LNCaP clone FGC (cell line): ENCODE results near the gene TREX2.

Source experiments
- DNase-seq: peaks from one replicate; pipeline ENCODE4 v3.0.0-alpha.2; 2011; ENCODE audit warnings: low read depth
- H3K4me3 ChIP-seq: 2 replicates; pipeline ENCODE4 v1.5.1; 2011; ENCODE audit warnings: mild to moderate bottlenecking, low read depth, low read length, control low read depth
- CTCF ChIP-seq: IDR thresholded peaks from 2 replicates; pipeline ENCODE4 v1.5.1; 2012; ENCODE audit warnings: mild to moderate bottlenecking; ENCODE audit not compliant: control insufficient read depth, insufficient read depth; ENCODE audit errors: extremely low read depth

Gene TREX2

DNA sequence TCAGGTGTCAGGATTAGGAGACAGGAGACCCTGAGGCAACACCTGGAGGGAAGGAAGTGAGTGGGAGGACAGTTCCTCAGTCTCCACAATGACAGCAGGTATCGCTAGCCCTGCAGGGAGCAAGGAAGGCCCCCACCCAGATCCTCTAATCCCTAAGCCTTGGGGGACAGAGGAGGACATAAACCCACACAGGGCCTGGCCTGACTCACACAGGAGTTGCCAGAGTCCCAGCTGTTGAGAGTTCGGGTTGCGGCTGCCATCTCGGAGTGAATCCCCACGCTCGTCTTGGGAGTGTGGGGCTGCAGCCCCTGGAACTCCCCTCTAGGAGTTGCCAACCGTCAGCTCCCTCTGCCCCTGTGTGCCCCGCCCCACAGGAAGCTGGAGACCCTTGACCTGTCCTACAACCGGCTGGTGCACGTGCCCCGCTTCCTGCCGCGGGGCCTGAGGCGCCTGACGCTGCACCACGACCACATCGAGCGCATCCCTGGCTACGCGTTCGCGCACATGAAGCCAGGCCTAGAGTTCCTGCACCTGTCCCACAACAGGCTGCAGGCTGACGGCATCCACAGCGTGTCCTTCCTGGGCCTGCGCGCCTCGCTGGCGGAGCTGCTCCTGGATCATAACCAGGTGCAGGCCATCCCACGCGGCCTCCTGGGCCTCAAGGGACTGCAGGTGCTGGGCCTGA is 39.7 kb upstream of the TREX2 start:
- DNase-seq: no peak
- TF ChIP-seq CTCF: no peak
- H3K4me3 ChIP-seq: no peak overlapping the region

DNA sequence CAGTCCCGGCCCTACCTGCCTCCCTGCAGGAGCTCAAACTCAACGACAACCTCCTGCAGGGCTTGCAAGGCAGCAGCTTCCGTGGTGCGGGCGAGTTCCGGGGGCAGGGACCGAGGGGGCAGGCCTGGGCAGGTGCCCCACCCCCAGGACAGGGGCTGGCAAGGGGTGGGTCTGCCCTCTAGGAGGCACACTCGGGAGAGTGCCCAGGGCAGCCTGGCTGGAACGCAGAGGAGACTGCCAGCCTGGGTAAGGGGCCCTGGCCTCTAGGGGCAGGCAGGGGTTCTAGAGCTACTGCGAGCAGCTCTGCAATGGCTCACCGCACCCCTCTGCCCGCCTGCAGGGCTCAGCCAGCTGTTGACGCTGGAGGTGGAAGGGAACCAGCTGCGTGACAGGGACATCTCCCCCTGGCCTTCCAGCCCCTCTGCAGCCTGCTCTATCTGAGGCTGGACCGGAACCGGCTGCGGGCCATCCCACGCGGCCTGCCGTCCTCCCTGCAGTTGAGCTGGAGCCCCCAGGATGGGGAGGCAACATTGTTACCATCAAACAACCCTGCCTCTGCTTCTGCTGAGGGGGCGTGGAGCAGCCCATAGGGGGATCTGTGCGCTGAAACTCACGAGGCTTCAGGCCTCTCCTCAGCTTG is 36.6 kb upstream of the TREX2 start:
- H3K4me3 ChIP-seq: no peak overlapping the region
- DNase-seq: no peak
- no peak for TF ChIP-seq CTCF

DNA sequence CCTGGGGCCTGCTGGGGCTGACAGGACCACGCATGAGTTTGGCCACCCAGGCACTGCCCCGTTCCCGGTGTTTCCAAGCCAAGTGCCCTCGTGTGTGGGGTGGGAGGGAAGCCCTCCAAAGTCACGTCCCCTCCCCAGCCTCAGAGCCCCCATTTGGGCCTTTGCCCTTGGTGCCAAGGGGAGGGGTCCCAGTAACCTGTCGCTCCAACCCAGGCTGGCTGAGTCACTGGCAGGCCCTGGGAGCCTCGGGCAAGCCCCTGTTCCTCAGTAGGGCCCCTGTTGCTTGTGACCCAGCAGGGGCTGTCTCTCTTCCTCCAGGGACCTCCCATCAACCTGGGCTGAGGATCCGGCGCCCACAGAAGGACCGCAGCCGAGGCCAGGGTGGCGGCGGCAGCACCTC is 35.2 kb upstream of the TREX2 start:
- no peak overlapping the region for H3K4me3 ChIP-seq
- DNase-seq: no peak
- no peak for TF ChIP-seq CTCF

DNA sequence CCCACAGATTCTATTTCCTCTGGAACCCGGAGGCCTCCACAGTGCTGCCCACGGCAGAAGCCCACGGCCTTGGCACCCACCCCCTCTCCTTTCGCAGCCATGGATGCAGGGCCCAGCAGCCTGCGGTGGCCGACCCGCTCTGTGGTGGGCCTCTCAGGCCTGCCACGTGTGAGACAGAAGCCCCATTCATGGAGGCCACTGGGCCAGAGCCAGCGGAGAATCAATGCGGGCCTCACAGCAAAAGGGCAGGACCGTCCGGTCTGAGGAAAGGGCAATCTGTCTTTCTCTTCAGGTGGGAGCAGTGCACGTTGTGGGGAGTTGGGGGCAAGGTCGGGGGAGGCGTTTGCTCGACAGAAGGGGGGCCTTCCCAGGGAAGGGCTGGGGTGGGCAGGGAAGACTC is 32.9 kb upstream of the TREX2 start:
- no peak for TF ChIP-seq CTCF
- no peak overlapping the region for H3K4me3 ChIP-seq
- DNase-seq: no peak

DNA sequence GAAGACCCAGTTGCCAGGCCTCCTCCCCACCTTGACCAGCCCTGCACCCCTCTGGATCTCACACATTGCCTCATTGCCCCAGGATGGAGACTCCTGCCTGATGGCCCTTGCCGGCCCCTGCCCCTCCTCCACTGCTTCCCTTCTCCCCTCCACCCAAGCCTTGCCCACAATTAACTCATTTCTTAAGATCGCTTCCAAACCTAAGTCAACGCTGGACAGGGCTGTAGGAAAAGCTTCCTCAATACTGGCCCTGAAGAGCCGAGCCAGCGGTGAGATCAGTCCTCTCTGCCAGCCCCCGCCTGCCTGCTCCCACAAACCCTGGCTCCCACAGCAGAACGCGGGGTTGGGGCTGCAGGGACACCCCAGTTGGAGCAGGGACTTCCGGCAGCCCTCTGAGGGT is 32.0 kb upstream of the TREX2 start:
- DNase-seq: no peak

DNA sequence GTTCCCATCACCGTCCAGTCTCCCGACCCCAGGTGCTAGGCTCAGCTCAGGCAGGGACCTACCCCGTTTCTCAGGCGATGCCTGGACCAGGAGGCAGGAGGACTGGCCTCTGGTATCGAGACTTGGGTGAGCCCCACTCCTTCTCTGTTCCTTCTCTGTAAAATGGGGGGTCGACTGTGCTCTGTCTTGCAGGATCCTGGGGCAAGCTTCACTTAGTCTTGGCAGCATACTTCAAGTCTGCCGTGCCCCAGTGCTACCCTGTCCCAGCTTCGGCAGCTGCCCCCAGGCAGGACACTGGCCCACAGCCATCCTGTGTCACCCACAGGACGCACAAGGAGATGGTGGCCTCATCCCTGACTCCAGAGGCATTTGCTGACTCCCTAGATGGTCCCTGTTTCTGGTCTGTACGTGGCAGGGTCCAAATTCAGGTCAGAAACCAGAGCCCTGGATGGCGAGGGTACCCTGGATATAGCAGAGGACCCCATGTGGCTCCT is 31.6 kb upstream of the TREX2 start:
- DNase-seq: no peak
- no peak for TF ChIP-seq CTCF
- no peak overlapping the region for H3K4me3 ChIP-seq

More for the DNA sequence above, 32.0 kb upstream of the TREX2 start:
- no peak overlapping the region for H3K4me3 ChIP-seq
- TF ChIP-seq CTCF: no peak
